Measurements from ENCODE around the gene COL1A1.
A peak's percentile ranks its signal among the peaks of the same experiment; 100 is the strongest.

The COL1A1 gene

GRCh38 chr17:50201276-50201854 lies at the start of gene COL1A1:
TSS of gene COL1A1 (minus strand) at chr17:50201631. CDS start at chr17:50201513, 118 bp downstream.
- peak; percentile 87 for DNase-seq (ENCODE audit: low read depth)

- no peak for DNase-seq (ENCODE audit: low read depth)
Observed at GRCh38 chr17:50248255-50248654, 46.8 kb upstream of the COL1A1 start.

- DNase-seq (ENCODE audit: low read depth), result no peak
Observed at GRCh38 chr17:50244771-50245170, 43.3 kb upstream of the COL1A1 start.

GRCh38 chr17:50241431-50241830 lies 40.0 kb upstream of the COL1A1 start:
- DNase-seq (ENCODE audit: low read depth), result no peak

- DNase-seq (ENCODE audit: low read depth), result no peak
Observed at GRCh38 chr17:50240851-50241250, 39.4 kb upstream of the COL1A1 start.

- DNase-seq (ENCODE audit: low read depth), result no peak
Observed at GRCh38 chr17:50239937-50240336, 38.5 kb upstream of the COL1A1 start.

GRCh38 chr17:50238601-50239280 lies 37.3 kb upstream of the COL1A1 start:
- no peak for DNase-seq (ENCODE audit: low read depth)

GRCh38 chr17:50237901-50238300 lies 36.5 kb upstream of the COL1A1 start:
- no peak for DNase-seq (ENCODE audit: low read depth)

GRCh38 chr17:50234581-50234980 lies 33.1 kb upstream of the COL1A1 start:
- DNase-seq (ENCODE audit: low read depth), result no peak

- no peak for DNase-seq (ENCODE audit: low read depth)
Observed at GRCh38 chr17:50225701-50226240, 24.3 kb upstream of the COL1A1 start.

- DNase-seq (ENCODE audit: low read depth), result no peak
Observed at GRCh38 chr17:50222922-50223321, 21.5 kb upstream of the COL1A1 start.

- DNase-seq (ENCODE audit: low read depth), result no peak
Observed at GRCh38 chr17:50221864-50222545, 20.6 kb upstream of the COL1A1 start.

- DNase-seq (ENCODE audit: low read depth), result peak; percentile 82
Observed at GRCh38 chr17:50221266-50221863, 19.9 kb upstream of the COL1A1 start.

GRCh38 chr17:50220811-50221210 lies 19.4 kb upstream of the COL1A1 start:
- no peak for DNase-seq (ENCODE audit: low read depth)

- peak; percentile 59 for DNase-seq (ENCODE audit: low read depth)
Observed at GRCh38 chr17:50219939-50220465, 18.6 kb upstream of the COL1A1 start.

- peak; percentile 93 for DNase-seq (ENCODE audit: low read depth)
Observed at GRCh38 chr17:50219342-50219741, 17.9 kb upstream of the COL1A1 start.

GRCh38 chr17:50218771-50219315 lies 17.4 kb upstream of the COL1A1 start:
- DNase-seq (ENCODE audit: low read depth), result peak; percentile 97

GRCh38 chr17:50218071-50218759 lies 16.8 kb upstream of the COL1A1 start:
- peak; percentile 68 for DNase-seq (ENCODE audit: low read depth)

GRCh38 chr17:50217591-50217990 lies 16.2 kb upstream of the COL1A1 start:
- no peak for DNase-seq (ENCODE audit: low read depth)

GRCh38 chr17:50214976-50215760 lies 13.7 kb upstream of the COL1A1 start:
- DNase-seq (ENCODE audit: low read depth), result peak; percentile 36
